A549 (cell line): ENCODE results near the gene SRM. TPM values are rescaled to one million over a fixed set of nuclear protein-coding genes. Genes with fewer than 3 reads are reported as not detected.

Source experiments
- ATAC-seq, 2 experiments: fragments of 200-7000 bp in 1 of 2; fragments of >200 bp in 1 of 2; cut with Nextera tagmentation in 1 of 2; cut with Tn5 transposase in 1 of 2; 3 replicates each; pipeline versions ENCODE4 v1.8.0 to v1.9.1; 2018 to 2020; ENCODE audit warnings: mild to moderate bottlenecking in 1 of 2, moderate library complexity in 1 of 2
- CTCF ChIA-PET: fragments of 300-600 bp; sonication (Branson Sonifier 250); formaldehyde crosslinking; extraction: SDS; loops from one replicate; lab custom pipeline; 2021; ENCODE audit warnings: antibody characterized with exemption, inconsistent platforms; lab: Yijun Ruan, JAX
- POLR2A ChIA-PET: fragments of 350-600 bp; formaldehyde crosslinking; extraction: SDS; loops from one replicate; lab custom pipeline; 2021; ENCODE audit warnings: antibody characterized with exemption, inconsistent platforms; lab: Yijun Ruan, JAX
- DNase-seq, 2 experiments: peaks; one replicate each; pipeline versions ENCODE4 v3.0.0 to v3.0.0-alpha.2; 2011 to 2016; ENCODE audit warnings: low read depth in 1 of 2, low spot score in 1 of 2
- FAIRE-seq: peaks from 2 replicates; lab custom pipeline; 2011; peaks lifted over from hg19 to GRCh38; lab: Jason Lieb, UNC
- H3K27ac ChIP-seq, 2 experiments: fragments of >200 bp; sonication (Bioruptor Twin); formaldehyde crosslinking; 3 replicates each; pipeline ENCODE4 v1.5.1; 2016 to 2017
- H3K4me1 ChIP-seq: fragments of >200 bp; sonication (Bioruptor Twin); formaldehyde crosslinking; 3 replicates; pipeline ENCODE4 v1.6.1; 2016
- H3K4me2 ChIP-seq: fragments of >200 bp; sonication (Bioruptor Twin); formaldehyde crosslinking; 3 replicates; pipeline ENCODE4 v1.6.1; 2016
- H3K4me3 ChIP-seq: fragments of >200 bp; sonication (Bioruptor Twin); formaldehyde crosslinking; 3 replicates; pipeline ENCODE4 v1.5.1; 2016
- H3K9me3 ChIP-seq: fragments of >200 bp; sonication (Bioruptor Twin); formaldehyde crosslinking; 3 replicates; pipeline ENCODE4 v1.6.1; 2016
- CBX2 ChIP-seq: fragments of 200-600 bp; sonication (generic); IDR thresholded peaks from 2 replicates; pipeline ENCODE4 v1.6.1; 2016; ENCODE audit warnings: low read depth, mild to moderate bottlenecking, borderline replicate concordance
- CHD4 ChIP-seq: fragments of 200-600 bp; sonication (generic); IDR thresholded peaks from 2 replicates; pipeline ENCODE4 v1.6.1; 2016; ENCODE audit warnings: antibody characterized with exemption, mild to moderate bottlenecking, borderline replicate concordance
- FOSL2 ChIP-seq, 2 experiments: fragments of 450-650 bp in 1 of 2; fragments of >200 bp in 1 of 2; sonication (Bioruptor Twin) in 1 of 2; formaldehyde crosslinking; IDR thresholded peaks; 2 replicates each; pipeline versions ENCODE4 v1.5.0 to v1.6.1; 2016 to 2020; ENCODE audit warnings: mild to moderate bottlenecking in 1 of 2, moderate library complexity in 1 of 2
- FOXS1 ChIP-seq: fragments of 250-450 bp; sonication (Bioruptor Pico); IDR thresholded peaks from 2 replicates; pipeline ENCODE4 v1.5.0; 2020; ENCODE audit warnings: mild to moderate bottlenecking, moderate library complexity
- HEYL ChIP-seq: fragments of 250-450 bp; sonication (Bioruptor Pico); IDR thresholded peaks from 2 replicates; pipeline ENCODE4 v1.8.0; 2021; ENCODE audit warnings: mild to moderate bottlenecking, moderate library complexity
- JUN ChIP-seq, 2 experiments: fragments of >200 bp; sonication (Bioruptor Twin); formaldehyde crosslinking; IDR thresholded peaks; 2 replicates in 1 of 2; 3 replicates in 1 of 2; pipeline ENCODE4 v1.6.1; 2016 to 2017
- JUNB ChIP-seq: fragments of >200 bp; sonication (Bioruptor Twin); formaldehyde crosslinking; IDR thresholded peaks from 2 replicates; pipeline ENCODE4 v1.6.1; 2016
- MAFK ChIP-seq: fragments of 450-650 bp; IDR thresholded peaks from 2 replicates; pipeline ENCODE4 v1.6.1; 2014; ENCODE audit not compliant: partially characterized antibody
- MAZ ChIP-seq: fragments of 150-350 bp; IDR thresholded peaks from 2 replicates; pipeline ENCODE4 v1.6.1; 2014; ENCODE audit warnings: antibody characterized with exemption, low read depth, low read length, borderline replicate concordance
- NPAS2 ChIP-seq: fragments of 250-450 bp; sonication (Bioruptor Pico); IDR thresholded peaks from 2 replicates; pipeline ENCODE4 v1.8.0; 2022; ENCODE audit warnings: mild to moderate bottlenecking, moderate library complexity, borderline replicate concordance
- POLR2AphosphoS2 ChIP-seq: conservative IDR thresholded peaks from 2 replicates; pipeline ENCODE4 v1.6.1; 2012; ENCODE audit warnings: low read length, improper control_type of control experiment, inconsistent platforms
- RAD21 ChIP-seq, 2 experiments: fragments of >200 bp in 1 of 2; sonication (Bioruptor Twin) in 1 of 2; formaldehyde crosslinking in 1 of 2; IDR thresholded peaks in 1 of 2; conservative IDR thresholded peaks in 1 of 2; 2 replicates in 1 of 2; 3 replicates in 1 of 2; pipeline ENCODE4 v1.6.1; 2012 to 2018; ENCODE audit warnings: inconsistent platforms in 1 of 2
- RFX5 ChIP-seq: fragments of 450-650 bp; IDR thresholded peaks from 2 replicates; pipeline ENCODE4 v1.7.1; 2014; ENCODE audit warnings: antibody characterized with exemption, mild to moderate bottlenecking, moderate library complexity
- ZFP36 ChIP-seq: fragments of 450-650 bp; IDR thresholded peaks from 2 replicates; pipeline ENCODE4 v1.6.1; 2014; ENCODE audit warnings: borderline replicate concordance; ENCODE audit not compliant: partially characterized antibody
- whole genome bisulfite sequencing: methylation state at CpG from one replicate; pipeline ENCODE4 v1.1.6; 2017; ENCODE audit errors: missing lambda C conversion rate; 5-methylcytosine and 5-hydroxymethylcytosine counted together
- polyA plus RNA-seq, 4 experiments: library from polyadenylated mRNA; depleted of rRNA in 3 of 4; stranded (reverse); fragments of >200 nt; fragmentation: RNase III in 1 of 4; extraction: RNeasy Plus Mini Kit Qiagen cat#74134 plus additional on column Dnase treatment in 1 of 4; gene quantifications; 2 replicates in 3 of 4; 3 replicates in 1 of 4; pipeline ENCODE4 v1.2.3, GENCODE V29; 2011 to 2017
- TF ChIP-seq, protein P1 (sequence below): fragments of 200-600 bp; sonication (generic); IDR thresholded peaks from 2 replicates; pipeline ENCODE4 v1.6.1; 2016; ENCODE audit warnings: antibody characterized with exemption, mild to moderate bottlenecking, moderate library complexity
- TF ChIP-seq, protein P2 (sequence below): IDR thresholded peaks from 2 replicates; pipeline ENCODE4 v1.6.1; 2012
- TF ChIP-seq, protein P3 (sequence below): fragments of 450-650 bp; IDR thresholded peaks from 2 replicates; pipeline ENCODE4 v1.6.1; 2014; ENCODE audit warnings: antibody characterized with exemption
- TF ChIP-seq, protein P4 (sequence below): fragments of >200 bp; sonication (Bioruptor Twin); formaldehyde crosslinking; IDR thresholded peaks from 3 replicates; pipeline ENCODE4 v1.6.1; 2016
- TF ChIP-seq, protein P5 (sequence below): IDR thresholded peaks from 2 replicates; pipeline ENCODE4 v1.6.1; 2012
- TF ChIP-seq, protein P6 (sequence below): fragments of 250-450 bp; sonication (Bioruptor Pico); IDR thresholded peaks from 2 replicates; pipeline ENCODE4 v1.5.0; 2021; ENCODE audit warnings: mild to moderate bottlenecking, moderate library complexity, borderline replicate concordance

SRM gene
- polyA plus RNA-seq, 2 of the 4 experiments (the other 2 are of a cell fraction) = 30.8 to 87.8 TPM

DNA sequence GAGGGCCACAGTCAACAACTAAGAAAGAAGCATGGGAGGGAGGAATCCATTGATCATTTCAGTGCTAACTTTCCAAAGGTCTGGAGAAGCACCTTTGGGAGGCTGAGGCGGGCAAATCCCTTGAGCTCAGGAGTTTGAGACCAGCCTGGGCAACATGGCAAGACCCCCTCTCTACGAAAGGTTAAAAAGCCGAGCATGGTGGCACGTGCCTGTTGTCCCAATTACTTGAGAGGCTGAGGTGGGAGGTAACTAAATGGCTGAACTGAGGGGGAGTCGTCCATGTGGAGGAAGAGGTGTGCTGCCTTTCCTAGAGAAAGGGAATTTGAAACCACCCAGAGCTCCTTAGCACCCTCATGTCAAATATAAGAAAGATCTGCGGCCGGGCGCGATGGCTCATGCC, 29.0 kb downstream of the SRM start:
- ChIA-PET POLR2A (no interaction called here), CTCF (no interaction called here)
- TF ChIP-seq, protein P1, sequence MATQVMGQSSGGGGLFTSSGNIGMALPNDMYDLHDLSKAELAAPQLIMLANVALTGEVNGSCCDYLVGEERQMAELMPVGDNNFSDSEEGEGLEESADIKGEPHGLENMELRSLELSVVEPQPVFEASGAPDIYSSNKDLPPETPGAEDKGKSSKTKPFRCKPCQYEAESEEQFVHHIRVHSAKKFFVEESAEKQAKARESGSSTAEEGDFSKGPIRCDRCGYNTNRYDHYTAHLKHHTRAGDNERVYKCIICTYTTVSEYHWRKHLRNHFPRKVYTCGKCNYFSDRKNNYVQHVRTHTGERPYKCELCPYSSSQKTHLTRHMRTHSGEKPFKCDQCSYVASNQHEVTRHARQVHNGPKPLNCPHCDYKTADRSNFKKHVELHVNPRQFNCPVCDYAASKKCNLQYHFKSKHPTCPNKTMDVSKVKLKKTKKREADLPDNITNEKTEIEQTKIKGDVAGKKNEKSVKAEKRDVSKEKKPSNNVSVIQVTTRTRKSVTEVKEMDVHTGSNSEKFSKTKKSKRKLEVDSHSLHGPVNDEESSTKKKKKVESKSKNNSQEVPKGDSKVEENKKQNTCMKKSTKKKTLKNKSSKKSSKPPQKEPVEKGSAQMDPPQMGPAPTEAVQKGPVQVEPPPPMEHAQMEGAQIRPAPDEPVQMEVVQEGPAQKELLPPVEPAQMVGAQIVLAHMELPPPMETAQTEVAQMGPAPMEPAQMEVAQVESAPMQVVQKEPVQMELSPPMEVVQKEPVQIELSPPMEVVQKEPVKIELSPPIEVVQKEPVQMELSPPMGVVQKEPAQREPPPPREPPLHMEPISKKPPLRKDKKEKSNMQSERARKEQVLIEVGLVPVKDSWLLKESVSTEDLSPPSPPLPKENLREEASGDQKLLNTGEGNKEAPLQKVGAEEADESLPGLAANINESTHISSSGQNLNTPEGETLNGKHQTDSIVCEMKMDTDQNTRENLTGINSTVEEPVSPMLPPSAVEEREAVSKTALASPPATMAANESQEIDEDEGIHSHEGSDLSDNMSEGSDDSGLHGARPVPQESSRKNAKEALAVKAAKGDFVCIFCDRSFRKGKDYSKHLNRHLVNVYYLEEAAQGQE = no peak
- no peak for TF ChIP-seq ZFP36
- TF ChIP-seq MAFK = no peak
- no peak for TF ChIP-seq MAZ
- TF ChIP-seq POLR2AphosphoS2 = no peak
- TF ChIP-seq CBX2 = no peak
- no peak for TF ChIP-seq JUNB
- TF ChIP-seq, protein P2, sequence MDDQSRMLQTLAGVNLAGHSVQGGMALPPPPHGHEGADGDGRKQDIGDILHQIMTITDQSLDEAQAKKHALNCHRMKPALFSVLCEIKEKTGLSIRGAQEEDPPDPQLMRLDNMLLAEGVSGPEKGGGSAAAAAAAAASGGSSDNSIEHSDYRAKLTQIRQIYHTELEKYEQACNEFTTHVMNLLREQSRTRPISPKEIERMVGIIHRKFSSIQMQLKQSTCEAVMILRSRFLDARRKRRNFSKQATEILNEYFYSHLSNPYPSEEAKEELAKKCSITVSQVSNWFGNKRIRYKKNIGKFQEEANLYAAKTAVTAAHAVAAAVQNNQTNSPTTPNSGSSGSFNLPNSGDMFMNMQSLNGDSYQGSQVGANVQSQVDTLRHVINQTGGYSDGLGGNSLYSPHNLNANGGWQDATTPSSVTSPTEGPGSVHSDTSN = no peak
- TF ChIP-seq, protein P3, sequence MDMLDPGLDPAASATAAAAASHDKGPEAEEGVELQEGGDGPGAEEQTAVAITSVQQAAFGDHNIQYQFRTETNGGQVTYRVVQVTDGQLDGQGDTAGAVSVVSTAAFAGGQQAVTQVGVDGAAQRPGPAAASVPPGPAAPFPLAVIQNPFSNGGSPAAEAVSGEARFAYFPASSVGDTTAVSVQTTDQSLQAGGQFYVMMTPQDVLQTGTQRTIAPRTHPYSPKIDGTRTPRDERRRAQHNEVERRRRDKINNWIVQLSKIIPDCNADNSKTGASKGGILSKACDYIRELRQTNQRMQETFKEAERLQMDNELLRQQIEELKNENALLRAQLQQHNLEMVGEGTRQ = no peak
- TF ChIP-seq CHD4 = no peak
- TF ChIP-seq HEYL = no peak
- TF ChIP-seq FOXS1 = no peak
- TF ChIP-seq, protein P4, sequence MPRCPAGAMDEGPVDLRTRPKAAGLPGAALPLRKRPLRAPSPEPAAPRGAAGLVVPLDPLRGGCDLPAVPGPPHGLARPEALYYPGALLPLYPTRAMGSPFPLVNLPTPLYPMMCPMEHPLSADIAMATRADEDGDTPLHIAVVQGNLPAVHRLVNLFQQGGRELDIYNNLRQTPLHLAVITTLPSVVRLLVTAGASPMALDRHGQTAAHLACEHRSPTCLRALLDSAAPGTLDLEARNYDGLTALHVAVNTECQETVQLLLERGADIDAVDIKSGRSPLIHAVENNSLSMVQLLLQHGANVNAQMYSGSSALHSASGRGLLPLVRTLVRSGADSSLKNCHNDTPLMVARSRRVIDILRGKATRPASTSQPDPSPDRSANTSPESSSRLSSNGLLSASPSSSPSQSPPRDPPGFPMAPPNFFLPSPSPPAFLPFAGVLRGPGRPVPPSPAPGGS = no peak
- no peak for TF ChIP-seq JUN (IDR thresholded peaks at IDR 0.05)
- no peak for TF ChIP-seq FOSL2 (IDR thresholded peaks at IDR 0.05)
- no peak for TF ChIP-seq FOSL2 (CRISPR knock-in tag; IDR thresholded peaks at IDR 0.05)
- no peak for TF ChIP-seq RAD21 (conservative IDR thresholded peaks at IDR 0.05 in 1 of 2, IDR thresholded peaks at IDR 0.05 in 1 of 2)
- TF ChIP-seq NPAS2 (CRISPR knock-in tag) = no peak
- TF ChIP-seq, protein P5, sequence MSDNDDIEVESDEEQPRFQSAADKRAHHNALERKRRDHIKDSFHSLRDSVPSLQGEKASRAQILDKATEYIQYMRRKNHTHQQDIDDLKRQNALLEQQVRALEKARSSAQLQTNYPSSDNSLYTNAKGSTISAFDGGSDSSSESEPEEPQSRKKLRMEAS = no peak
- TF ChIP-seq, protein P6, sequence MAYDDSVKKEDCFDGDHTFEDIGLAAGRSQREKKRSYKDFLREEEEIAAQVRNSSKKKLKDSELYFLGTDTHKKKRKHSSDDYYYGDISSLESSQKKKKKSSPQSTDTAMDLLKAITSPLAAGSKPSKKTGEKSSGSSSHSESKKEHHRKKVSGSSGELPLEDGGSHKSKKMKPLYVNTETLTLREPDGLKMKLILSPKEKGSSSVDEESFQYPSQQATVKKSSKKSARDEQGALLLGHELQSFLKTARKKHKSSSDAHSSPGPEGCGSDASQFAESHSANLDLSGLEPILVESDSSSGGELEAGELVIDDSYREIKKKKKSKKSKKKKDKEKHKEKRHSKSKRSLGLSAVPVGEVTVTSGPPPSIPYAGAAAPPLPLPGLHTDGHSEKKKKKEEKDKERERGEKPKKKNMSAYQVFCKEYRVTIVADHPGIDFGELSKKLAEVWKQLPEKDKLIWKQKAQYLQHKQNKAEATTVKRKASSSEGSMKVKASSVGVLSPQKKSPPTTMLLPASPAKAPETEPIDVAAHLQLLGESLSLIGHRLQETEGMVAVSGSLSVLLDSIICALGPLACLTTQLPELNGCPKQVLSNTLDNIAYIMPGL (CRISPR knock-in tag) = no peak
- TF ChIP-seq RFX5 = no peak
- WGBS = 97% methylated on average over 5 of the region's 9 CpGs
- no peaks in the 10 kb centered on the region for H3K9me3 ChIP-seq
- H3K4me1 ChIP-seq = no peaks in the 10 kb centered on the region
- no peak overlapping the region for H3K27ac ChIP-seq
- H3K4me3 ChIP-seq = no peak overlapping the region
- H3K4me2 ChIP-seq = no peak overlapping the region
- ATAC-seq (no peak), DNase-seq (no peak), FAIRE-seq (no peak)
